ENCODE data around the gene CEP128.

Gene CEP128

DNA sequence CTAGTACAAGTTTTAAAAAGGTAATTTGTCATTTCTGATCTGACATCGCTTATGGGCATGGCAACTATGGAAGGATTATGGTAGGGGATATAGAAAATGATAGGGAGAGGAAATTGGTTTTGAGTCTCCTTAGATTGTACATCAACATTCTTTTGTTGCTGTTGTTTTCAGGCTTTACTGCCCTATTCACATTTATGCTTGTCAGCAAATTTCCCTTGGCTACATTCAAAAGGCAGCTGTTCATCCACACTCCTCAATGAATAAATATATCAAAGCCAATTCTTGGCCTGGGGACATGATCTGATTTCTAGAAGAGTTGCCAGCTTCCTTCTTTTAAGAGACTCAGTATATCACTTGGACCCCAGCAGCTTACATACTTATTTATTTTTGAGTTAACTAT is 283.4 kb downstream of the CEP128 start:
- no peak for DNase-seq

DNA sequence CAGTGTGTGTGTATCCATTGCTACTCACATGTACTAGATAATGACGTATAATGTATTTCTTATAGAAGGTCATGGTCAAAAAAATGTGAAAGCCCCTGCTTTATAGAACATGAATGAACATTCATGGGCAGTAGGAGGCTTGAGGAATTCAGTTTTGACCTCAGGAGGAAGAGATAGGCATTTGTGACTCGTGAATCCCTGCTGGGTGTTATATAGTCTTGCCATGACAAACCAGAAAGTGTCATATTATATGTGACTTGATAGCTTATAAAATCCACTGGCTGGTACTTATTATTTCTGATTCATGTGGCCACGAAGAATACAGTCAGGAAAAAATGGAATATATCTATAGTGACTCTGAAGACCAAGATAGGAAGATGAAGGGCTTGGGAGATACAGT is 287.6 kb downstream of the CEP128 start:
- no peak for DNase-seq

DNA sequence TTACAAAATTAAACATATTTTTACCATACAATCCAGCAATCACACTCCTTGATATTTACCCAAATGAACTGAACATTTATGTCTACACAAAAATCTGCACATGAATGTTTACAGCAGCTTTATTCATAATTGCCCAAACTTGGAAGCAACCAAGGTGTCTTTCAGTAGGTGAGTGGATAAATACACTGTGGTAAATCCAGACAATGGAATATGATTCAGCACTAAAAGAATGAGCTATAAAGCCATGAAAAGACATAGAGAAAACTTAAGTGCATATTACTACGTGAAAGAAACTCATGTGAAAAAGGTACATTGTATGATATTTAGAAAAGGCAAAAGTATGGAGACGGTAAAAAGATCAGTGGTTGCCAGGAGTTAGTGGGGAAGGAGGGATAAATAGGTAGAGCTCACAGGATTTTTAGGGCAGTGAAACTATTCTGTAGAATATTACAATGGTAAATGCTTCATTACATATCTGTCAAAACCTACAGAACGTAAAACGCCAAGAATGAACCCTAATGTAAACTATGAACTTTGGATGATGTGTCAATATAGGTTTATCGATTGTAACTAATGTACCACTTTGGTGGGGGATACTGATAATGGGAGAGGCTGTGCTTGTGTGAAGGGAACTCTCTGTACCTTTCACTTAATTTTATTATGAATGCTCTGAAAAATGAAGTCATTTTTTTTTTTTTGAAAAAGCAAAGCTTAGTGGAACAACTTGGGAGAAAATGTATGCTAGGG is 295.7 kb downstream of the CEP128 start:
- no peak for DNase-seq

DNA sequence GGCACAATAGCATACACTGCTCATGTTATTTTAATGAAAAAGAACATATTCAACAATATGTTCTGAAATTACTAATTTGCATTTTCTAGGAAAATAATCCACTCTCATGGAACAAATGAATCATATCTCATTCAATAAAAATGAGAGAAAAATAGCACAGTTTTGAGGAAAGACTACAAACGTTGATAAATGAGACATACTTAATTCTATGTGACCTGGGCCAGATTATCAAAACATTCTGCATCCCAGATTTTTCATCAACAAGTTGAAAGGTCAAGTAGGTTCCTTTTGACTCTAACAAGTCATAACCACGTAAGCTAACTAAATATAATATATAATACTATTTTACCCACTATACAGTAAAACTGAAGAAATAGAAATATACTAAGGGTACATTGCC is 296.7 kb downstream of the CEP128 start:
- DNase-seq = no peak

DNA sequence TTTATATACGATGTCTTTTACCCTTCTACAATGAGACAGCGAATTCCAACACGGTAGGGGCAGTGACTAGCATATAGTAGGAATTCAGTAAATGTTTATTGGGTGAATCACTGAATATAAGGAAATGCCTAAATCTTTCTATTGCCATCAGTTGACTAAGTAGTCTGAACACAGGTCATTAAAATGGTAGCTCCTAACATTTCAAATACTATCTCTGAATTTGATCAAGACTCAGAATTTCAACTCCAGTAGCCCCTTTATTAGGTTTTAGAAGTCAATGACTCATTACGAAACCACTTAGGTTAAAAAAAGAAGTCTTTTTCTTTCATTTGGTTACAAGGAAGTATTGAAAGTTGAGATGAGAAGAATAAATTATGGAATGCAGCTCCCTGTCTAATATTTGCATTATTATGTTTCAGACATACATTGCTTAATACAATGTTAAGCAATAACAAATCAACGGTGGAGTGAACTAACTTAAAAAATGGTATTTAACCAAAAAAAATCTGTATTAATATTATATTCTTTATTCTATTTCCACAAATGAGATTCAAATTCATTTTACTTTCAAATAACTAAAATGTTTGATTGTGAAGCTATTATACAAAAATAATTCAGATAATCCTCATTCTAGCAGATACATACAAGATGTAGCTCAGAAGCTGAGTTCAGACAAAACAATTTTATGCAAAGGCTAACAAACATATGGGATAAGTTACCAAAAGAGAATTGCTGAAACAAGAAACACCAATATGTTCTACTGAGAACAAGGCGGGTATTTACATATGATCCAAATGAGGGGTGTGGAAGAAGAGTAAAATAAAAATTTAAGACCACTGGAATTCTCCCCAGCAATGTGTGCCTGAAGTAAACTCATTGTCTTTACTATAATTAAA is 302.7 kb downstream of the CEP128 start:
- DNase-seq = no peak

DNA sequence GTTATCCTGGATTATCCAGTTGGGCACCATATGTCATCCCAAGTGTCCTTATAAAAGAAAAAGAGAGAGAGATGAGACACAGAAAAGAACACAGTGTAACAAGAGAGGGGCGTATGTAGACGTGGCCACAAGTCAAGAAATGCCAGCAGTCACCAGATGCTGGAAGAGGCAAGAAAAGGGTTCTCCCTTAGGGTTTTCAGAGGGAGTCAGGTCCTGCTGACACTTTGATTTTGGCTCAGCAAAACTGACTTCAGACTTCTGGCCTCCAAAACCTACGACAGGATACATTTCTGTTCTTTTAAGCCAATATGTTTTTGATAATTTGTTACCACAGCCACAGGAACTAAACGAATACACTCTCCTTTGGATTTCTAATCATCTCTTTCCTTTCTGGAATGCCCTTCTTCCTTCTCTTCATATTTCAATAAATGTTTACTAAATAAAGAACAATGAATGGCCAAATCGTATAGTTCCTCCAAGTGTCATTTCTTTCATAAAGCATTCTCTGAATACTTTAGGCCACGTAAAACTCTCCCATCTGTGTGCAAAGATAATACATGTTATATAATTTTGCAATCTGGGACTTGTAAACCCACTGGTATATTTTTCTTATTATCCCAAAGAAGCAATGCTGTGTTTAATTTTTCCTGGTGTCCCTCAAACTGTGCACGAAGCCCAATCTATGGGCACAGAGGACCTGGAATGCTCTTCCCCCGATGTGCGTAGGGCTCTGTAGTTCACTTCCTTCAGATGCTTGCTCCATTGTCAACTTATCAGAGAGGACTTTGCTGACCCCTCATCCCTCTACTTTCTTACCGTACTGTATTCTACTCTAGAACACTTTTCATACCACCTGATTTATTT is 303.6 kb downstream of the CEP128 start:
- no peak for DNase-seq

DNA sequence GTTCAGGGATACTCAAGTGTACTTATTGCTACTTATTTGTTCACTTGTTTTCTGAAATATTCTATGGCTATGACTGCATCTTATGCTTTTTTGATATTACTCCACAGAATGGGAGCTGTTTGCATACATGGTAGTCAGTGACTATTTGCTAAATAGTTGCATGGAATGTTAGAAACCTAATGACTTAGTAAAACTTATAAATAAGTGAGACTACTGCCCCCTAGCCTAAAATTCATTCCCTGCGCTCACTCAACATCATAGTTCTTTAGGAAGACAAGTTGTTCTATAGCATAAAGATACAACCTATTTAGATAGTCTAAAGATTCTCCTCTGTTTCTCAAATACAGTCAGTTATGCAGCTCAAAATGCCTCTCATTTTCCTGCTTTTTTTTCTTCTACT is 305.5 kb downstream of the CEP128 start:
- no peak for DNase-seq

DNA sequence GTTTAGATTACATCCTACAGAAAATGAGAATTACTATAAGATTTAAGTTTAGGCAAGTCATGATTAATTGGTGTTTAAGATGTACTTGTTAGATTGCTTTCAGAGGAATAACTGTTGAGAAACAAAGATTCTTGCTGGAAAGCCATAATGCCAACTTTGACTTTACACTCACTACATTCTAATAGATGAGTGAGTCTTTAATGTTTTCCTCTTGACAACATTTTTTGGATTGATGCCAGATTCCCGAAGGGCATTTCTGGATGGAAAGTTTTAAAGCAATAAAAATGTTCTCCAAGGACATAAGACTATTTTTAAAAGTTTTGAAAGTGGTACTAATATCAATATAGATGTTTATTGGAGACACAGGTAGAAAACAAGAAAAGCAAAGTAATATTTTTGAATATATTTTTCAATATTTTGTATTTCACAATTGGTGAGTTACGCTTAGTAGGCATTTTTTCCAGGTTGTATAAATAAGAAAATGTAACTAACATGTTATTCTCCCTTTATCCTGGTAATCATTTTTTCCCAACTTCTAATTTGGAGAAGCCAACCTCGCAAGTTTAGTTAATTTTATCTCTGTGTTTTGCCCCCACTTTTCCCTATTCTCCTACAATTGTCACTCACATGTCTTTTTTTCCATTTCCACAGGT is 307.3 kb downstream of the CEP128 start:
- no peak for DNase-seq

DNA sequence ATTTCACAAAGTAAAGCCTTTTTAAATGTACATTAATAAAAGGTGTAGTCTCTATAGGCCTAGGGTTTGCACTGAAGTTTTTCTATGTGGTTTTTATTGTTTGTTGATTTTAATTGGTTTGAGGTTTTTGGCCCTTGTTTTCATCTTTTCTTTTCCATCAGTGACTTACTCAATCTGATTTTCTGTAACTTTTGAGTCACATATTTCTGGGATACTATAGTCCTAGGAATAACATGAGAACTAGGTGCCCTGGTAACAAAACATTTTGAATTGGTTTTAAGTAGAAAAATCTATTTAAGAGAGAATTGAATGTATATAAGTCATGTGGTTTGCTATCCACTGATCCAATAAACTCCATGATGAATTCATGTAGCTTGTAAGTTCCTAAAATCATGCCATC is 311.9 kb downstream of the CEP128 start:
- DNase-seq = no peak

DNA sequence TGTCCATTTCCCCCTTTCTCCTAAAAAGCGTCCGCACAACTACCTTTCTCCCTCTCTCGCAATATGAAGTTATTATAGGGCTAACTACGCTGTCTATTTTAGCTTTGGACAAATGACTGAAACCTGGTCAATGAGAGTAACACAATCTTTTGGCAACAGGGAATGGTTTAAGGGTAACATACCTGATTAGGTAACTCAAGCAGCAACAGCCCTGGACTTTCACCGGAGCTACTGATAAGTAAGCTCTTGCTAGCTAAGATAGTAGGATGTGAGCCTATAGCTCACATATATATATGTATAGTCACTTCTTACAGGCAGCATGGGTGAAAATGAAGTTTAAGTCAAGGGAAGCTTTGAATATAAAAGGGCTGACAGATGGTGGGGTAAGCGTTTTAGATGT is 313.0 kb downstream of the CEP128 start:
- DNase-seq = no peak

DNA sequence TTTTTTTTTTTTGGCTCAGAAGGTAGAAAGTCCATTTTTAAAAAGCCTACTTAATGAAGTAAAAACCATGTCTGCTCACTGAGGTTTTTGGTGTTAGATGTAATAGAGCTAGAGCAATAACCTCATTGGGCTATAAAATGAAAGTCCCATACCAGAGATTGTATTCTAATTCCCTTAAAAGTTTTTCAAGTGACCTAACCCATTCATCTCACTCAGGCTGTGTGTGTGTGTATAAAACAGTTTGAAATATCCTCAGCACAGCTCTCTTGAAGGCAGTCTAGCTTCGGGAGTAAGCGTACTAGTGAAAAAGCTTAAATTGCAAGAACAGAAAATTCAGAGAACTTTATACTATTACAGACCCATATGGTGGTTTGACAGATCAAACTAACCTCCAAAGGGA is 313.8 kb downstream of the CEP128 start:
- no peak for DNase-seq

DNA sequence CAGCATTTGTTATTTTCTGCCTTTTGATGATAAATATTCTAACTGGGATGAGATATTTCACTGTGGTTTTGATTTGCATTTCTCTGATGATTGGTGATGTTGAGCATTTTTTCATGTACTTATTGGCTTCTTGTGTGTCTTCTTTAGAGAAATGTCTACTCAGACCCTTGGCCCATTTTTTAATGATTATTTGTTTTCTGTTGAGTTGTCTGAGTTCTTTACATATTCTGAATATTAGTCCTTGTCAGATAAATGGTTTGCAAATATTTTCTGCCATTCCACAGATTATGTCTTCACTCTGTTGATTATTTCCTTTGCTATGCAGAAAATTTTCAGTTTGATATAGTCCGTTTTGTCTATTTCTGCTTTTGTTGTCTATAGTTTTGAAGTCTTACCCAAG is 317.0 kb downstream of the CEP128 start:
- DNase-seq = no peak

DNA sequence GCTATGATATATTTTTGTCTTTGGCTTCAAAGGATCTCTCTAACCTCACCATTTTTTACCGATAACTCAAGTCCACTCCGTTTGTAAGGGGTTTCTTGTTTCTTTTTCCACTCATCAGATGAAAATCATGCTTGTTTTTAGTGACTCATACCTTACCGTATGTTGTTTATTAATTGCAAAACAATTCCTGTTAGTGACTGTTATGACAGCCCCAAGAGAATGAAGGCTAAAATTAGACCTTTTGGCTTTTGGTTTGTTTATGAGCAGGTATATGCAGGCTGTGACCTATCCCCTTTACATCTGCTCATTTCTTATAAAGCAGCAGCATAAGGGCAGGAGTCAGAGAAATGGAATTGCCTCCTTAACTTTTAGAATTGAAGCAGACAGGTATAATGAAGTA is 319.8 kb downstream of the CEP128 start:
- DNase-seq = no peak

DNA sequence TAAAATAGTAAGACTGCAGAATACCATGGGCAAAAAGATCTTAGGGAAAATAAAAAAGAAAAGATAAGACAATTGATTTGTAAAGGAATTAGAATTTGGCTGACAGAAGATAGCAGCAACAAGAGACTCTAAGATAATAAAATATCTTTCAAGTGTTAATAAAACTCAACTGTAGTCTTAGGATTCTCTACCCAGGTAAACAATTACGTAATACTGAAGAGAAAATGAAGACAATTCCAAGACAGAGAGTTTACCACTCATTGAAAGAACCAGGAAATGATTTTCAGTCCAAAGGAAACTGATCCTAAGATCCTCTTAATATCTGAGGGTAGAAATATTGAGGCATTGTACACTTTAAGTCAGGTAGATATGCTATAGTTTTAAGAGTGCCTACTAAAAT is 321.1 kb downstream of the CEP128 start:
- no peak for DNase-seq

DNA sequence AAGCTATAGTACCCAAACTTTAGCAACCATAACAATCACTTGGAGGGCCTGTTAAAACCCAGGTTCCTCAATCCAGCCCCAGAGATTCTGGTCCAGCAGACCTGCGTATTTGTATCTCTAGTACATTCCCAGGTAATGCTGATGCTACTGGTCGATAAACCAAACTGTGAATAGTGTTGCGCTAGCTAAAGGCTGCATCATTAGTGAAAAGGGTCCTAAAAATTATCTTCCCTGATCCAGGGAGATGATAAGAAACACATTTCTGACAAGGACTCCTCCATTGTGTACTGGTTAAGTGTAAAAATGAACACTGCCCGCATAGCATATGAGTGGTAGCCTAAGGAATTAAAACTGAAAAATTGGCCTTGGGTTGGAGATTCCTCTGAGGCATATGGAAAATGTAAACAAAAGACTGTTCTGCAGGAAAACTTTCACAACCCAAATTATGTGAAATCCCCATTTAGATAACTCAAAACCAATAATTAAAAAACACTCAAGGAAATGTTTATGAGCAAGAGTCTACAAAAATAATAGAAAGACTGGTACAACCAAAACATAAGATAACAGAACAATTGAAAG is 322.7 kb downstream of the CEP128 start:
- DNase-seq = no peak

DNA sequence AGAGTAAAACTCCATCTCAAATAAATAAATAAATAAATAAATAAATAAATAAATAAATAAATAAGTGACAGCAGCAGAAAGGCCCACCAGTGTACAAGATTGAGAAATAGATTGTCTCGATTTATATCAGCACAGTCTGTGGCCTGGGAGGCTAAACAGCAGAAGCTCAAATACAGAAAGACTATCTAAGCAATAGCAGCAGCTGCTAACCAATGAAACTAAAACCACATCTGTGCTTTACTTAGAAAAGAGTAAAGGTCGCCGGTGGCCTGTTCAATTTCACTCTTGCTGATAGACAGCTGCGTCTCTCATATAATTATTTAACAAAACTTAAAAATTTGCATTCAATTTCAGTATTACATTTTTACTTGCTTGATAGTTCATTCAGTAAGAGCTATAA is 325.7 kb downstream of the CEP128 start:
- no peak for DNase-seq

DNA sequence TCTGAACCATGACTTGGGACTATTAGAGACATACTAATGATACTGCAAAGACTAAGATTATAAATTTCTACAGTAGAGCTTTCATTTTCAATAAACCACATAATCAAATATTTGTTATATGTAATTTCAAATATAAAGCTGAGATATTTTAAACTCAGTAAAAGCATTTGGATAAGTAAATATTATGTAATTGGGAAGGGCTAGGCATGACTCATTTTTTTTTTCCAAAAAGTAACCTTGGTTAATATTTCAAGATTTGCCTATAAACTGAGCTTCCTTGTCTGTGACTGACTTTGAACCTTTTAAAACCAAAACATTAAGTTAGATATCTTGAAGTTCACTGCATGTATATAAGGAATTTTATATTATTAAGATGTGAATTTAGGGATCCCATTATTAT is 332.5 kb downstream of the CEP128 start:
- DNase-seq = no peak

DNA sequence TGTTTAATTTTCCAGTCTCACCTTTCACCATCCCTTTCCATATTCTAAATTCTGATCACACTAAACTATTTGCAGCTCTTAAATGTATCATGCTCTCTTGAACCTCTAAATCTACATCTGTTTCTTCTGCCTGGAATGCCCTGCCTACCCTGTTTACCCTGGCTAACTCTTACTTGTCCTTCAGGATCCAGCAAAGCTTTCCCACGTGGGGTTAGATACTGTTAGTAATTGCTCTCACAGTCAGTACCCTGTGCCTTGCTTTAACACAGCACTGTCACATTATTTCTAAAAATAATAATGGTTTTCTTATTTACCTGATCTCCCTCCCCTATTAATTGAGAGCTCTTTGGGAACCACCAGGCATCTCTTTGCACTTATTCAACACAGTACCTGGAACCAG is 333.0 kb downstream of the CEP128 start:
- no peak for DNase-seq

DNA sequence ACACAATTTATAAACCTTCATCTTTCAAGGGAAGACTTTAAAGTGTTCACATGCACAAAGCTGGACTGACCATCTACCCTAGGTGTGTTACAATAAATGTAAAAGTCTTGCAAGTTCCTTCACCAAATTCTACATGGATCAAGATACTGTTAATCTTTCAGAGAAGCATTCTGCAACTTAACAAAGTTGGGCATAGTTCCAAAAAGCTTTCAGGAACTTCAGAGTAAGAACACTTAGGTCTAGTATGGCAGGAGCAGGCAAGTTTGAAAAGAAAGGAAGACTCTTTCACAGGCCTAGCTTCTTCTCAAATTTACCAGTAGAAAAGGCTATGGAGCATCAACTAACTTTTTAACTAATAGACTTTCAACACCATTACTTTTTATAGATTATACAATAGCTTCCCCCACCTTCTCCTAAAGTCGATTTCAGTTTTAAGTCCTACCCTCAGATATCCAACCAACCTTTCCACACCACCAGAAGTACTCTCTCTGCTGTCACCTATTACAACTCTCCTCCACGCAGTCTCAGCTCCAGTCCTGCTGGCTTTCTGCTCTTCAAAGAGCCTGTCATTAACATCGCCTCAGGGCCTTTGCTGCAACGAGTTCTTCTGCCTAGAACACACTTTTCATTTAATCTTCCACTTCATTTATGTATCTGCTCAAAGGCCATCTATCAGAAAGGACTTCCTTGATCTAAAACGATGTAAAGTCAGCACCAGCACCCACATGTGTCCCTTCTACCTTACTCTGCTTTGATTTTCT is 333.9 kb downstream of the CEP128 start:
- DNase-seq = no peak

DNA sequence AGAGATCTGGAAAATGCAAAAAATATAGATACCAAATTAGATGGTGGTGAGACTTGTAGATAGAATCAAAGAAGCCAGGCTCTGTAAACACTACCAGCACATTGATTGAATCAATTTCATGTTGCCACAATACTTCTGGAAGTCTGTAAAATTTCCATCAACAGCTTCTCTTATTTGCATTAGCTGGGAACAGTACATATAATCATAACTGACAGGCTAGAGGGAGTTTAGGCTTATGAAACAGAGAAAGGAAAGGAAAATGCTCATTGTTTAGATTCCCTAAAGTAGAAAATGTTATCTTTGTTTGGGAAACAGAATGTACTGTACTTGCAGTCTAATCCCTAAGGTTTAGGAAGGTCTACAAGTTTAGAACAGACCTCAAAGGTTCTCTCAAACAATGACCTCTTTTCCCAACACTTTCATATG is 335.2 kb downstream of the CEP128 start:
- DNase-seq = no peak

DNA sequence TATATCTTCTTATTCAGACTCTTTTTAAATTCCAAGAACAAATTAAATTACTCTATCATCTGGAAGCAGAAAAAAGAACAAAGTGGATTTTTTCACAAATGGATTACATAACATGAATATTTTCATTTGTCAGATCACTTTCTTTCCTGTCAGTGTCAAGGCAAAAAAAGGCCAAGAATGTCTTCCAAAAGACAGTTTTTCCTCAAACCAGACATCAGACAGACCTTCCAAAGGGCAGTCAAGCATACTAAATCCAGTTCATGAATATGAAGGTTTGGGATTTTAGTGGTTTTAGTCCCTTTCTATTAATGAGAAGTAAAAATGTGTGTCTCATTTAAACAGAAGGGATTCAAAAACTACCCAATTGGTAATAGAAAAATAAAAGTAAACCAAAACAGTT is 336.0 kb downstream of the CEP128 start:
- DNase-seq = no peak

DNA sequence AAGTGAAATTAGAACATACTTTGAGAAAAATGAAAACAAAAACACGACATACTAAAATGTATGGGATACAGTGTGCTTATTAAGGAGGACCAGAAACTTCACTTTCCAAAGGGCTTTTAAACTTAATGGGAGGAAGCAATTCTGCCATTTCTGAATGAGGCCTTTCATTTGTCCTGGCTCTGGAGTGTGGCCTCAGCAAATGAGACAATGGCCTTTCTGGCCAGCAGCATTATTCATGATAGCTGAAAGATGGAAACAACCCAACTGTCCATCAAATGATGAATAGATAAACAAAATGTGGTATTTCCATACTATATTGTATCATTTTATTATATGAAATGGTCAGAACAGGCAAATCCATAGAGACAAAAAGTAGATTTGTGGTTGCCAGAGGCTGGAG is 338.6 kb downstream of the CEP128 start:
- no peak for DNase-seq
